Mesenchymal stem cell (in vitro differentiated cells and primary cell): ENCODE data around the gene LBP.

Source experiments
- DNase-seq: peaks from one replicate; pipeline ENCODE4 v3.0.0-alpha.2; 2013
- H2AFZ ChIP-seq: one replicate; pipeline ENCODE4 v1.6.1; 2013; ENCODE audit warnings: low read depth, mild to moderate bottlenecking, control low read depth, inconsistent platforms, low read length, moderate library complexity
- H2AK5ac ChIP-seq: 2 replicates; pipeline ENCODE4 v1.6.1; 2013; ENCODE audit warnings: low read length, moderate library complexity, mild to moderate bottlenecking, inconsistent platforms; ENCODE audit not compliant: severe bottlenecking
- H2BK120ac ChIP-seq: one replicate; pipeline ENCODE4 v1.6.1; 2013; ENCODE audit warnings: low read depth, mild to moderate bottlenecking, inconsistent platforms, low read length, moderate library complexity
- H2BK12ac ChIP-seq, 2 experiments: one replicate each; pipeline ENCODE4 v1.6.1; 2013; ENCODE audit warnings: inconsistent platforms in 2 of 2, low read length in 2 of 2, mild to moderate bottlenecking in 2 of 2, moderate library complexity in 2 of 2, control low read depth in 1 of 2
- H2BK15ac ChIP-seq: one replicate; pipeline ENCODE4 v1.6.1; 2013; ENCODE audit warnings: mild to moderate bottlenecking, low read depth, inconsistent platforms; ENCODE audit not compliant: poor library complexity, severe bottlenecking
- H2BK5ac ChIP-seq: 2 replicates; pipeline ENCODE4 v1.6.1; 2013; ENCODE audit warnings: low read depth, mild to moderate bottlenecking, low read length, control low read depth, inconsistent platforms; ENCODE audit not compliant: poor library complexity, severe bottlenecking
- H3K14ac ChIP-seq, 2 experiments: one replicate each; pipeline ENCODE4 v1.6.1; 2013; ENCODE audit warnings: inconsistent platforms in 2 of 2, low read length in 2 of 2, control low read depth in 1 of 2, mild to moderate bottlenecking in 1 of 2, moderate library complexity in 1 of 2
- H3K18ac ChIP-seq, 2 experiments: one replicate each; pipeline ENCODE4 v1.6.1; 2013; ENCODE audit warnings: inconsistent platforms in 2 of 2, low read length in 2 of 2, control low read depth in 1 of 2, low read depth in 1 of 2, mild to moderate bottlenecking in 1 of 2
- H3K23ac ChIP-seq, 2 experiments: one replicate each; pipeline ENCODE4 v1.6.1; 2013; ENCODE audit warnings: inconsistent platforms in 2 of 2, low read length in 2 of 2, mild to moderate bottlenecking in 2 of 2, moderate library complexity in 2 of 2, control low read depth in 1 of 2
- H3K27ac ChIP-seq: 2 replicates; pipeline ENCODE4 v1.5.1; 2013; ENCODE audit warnings: mild to moderate bottlenecking, moderate library complexity, low read length, control low read depth, inconsistent platforms; ENCODE audit not compliant: poor library complexity, severe bottlenecking
- H3K27me3 ChIP-seq, 2 experiments: 2 replicates each; pipeline versions ENCODE4 v1.6.1 to v1.7.0; 2013; ENCODE audit warnings: low read length in 2 of 2, mild to moderate bottlenecking in 2 of 2, moderate library complexity in 2 of 2, control low read depth in 1 of 2, inconsistent platforms in 1 of 2; ENCODE audit not compliant: control insufficient read depth in 1 of 2, insufficient read depth in 1 of 2
- H3K36me3 ChIP-seq, 2 experiments: 2 replicates each; pipeline versions ENCODE4 v1.6.1 to v1.7.0; 2013; ENCODE audit warnings: low read length in 2 of 2, control low read depth in 1 of 2, inconsistent platforms in 1 of 2, low read depth in 1 of 2, mild to moderate bottlenecking in 1 of 2; ENCODE audit not compliant: insufficient read depth in 2 of 2, control insufficient read depth in 1 of 2
- H3K4ac ChIP-seq, 2 experiments: one replicate each; pipeline ENCODE4 v1.6.1; 2013; ENCODE audit warnings: inconsistent platforms in 2 of 2, low read length in 2 of 2, mild to moderate bottlenecking in 2 of 2, moderate library complexity in 2 of 2, control low read depth in 1 of 2, low read depth in 1 of 2
- H3K4me1 ChIP-seq: 2 replicates; pipeline ENCODE4 v1.6.1; 2013; ENCODE audit warnings: low read depth, low read length, control low read depth; ENCODE audit not compliant: control insufficient read depth, insufficient read depth
- H3K4me2 ChIP-seq: 2 replicates; pipeline ENCODE4 v1.6.1; 2013; ENCODE audit warnings: low read length, mild to moderate bottlenecking, inconsistent platforms; ENCODE audit not compliant: poor library complexity, severe bottlenecking
- H3K4me3 ChIP-seq, 2 experiments: 2 replicates each; pipeline versions ENCODE4 v1.5.1 to v1.7.0; 2013; ENCODE audit warnings: low read length in 2 of 2, mild to moderate bottlenecking in 2 of 2, control low read depth in 1 of 2, low read depth in 1 of 2; ENCODE audit not compliant: insufficient read depth in 1 of 2
- H3K79me1 ChIP-seq: replicated peaks from 2 replicates; pipeline ENCODE4 v1.6.1; 2013; ENCODE audit warnings: mild to moderate bottlenecking, control low read depth, low read length, inconsistent platforms; ENCODE audit not compliant: poor library complexity, severe bottlenecking
- H3K9ac ChIP-seq: 2 replicates; pipeline ENCODE4 v1.7.0; 2013; ENCODE audit warnings: mild to moderate bottlenecking, low read length, moderate library complexity
- H3K9me3 ChIP-seq: 2 replicates; pipeline ENCODE4 v1.7.0; 2013; ENCODE audit warnings: mild to moderate bottlenecking, low read length; ENCODE audit not compliant: control insufficient read depth
- H4K8ac ChIP-seq: one replicate; pipeline ENCODE4 v1.6.1; 2013; ENCODE audit warnings: inconsistent platforms, mild to moderate bottlenecking, low read length, moderate library complexity
- H4K91ac ChIP-seq: one replicate; pipeline ENCODE4 v1.6.1; 2013; ENCODE audit warnings: mild to moderate bottlenecking, low read length, inconsistent platforms
- WGBS: methylation state at CpG from one replicate; pipeline ENCODE4 v1.1.7; 2013; ENCODE audit warnings: mixed read lengths; 5-methylcytosine and 5-hydroxymethylcytosine counted together

The LBP gene

GRCh38 chr20:38420388-38421085 lies 74.3 kb downstream of the LBP start:
- DNase-seq, result no peak
- Histone ChIP-seq H3K9ac (no peak overlapping the region), H3K36me3 (peaks cover 70 to 89% of the 10 kb centered on the region in 2 experiments), H4K8ac (no peak overlapping the region), H3K27me3 (peaks cover 0 to 5% of the 10 kb centered on the region in 2 experiments), H3K27ac (no peak overlapping the region), H3K4me3 (no peak overlapping the region), H2BK12ac (no peak overlapping the region), H3K4ac (no peak overlapping the region), H2AFZ (no peak overlapping the region), H4K91ac (no peak overlapping the region), H3K4me2 (no peak overlapping the region), H3K9me3 (no peaks in the 10 kb centered on the region), H2AK5ac (no peak overlapping the region), H2BK120ac (no peak overlapping the region), H3K18ac (no peak overlapping the region), H2BK5ac (no peak overlapping the region), H3K4me1 (peaks cover 2% of the 10 kb centered on the region), H2BK15ac (no peak overlapping the region), H3K23ac (no peak overlapping the region), H3K79me1 (peaks cover 17% of the 10 kb centered on the region), H3K14ac (no peak overlapping the region)
- WGBS, result over 99% methylated on average over 9 of the region's 9 CpGs

- peaks cover 21% of the 10 kb centered on the region for H3K79me1 ChIP-seq
- peaks cover 13% of the 10 kb centered on the region for H3K4me1 ChIP-seq
- H2AK5ac ChIP-seq, result no peak overlapping the region
- DNase-seq, result no peak
- H2AFZ ChIP-seq, result no peak overlapping the region
- H3K9me3 ChIP-seq, result no peaks in the 10 kb centered on the region
- no peak overlapping the region for H3K4ac ChIP-seq
- H4K8ac ChIP-seq, result no peak overlapping the region
- no peak overlapping the region for H3K9ac ChIP-seq
- no peak overlapping the region for H3K4me3 ChIP-seq
- no peak overlapping the region for H3K4me2 ChIP-seq
- H4K91ac ChIP-seq, result no peak overlapping the region
- no peak overlapping the region for H3K18ac ChIP-seq
- H2BK15ac ChIP-seq, result no peak overlapping the region
- no peak overlapping the region for H2BK5ac ChIP-seq
- no peak overlapping the region for H3K27ac ChIP-seq
- H3K23ac ChIP-seq, result no peak overlapping the region
- no peak overlapping the region for H2BK12ac ChIP-seq
- H3K27me3 ChIP-seq, result no peaks in the 10 kb centered on the region
- no peak overlapping the region for H3K14ac ChIP-seq
- no peak overlapping the region for H2BK120ac ChIP-seq
- 95% methylated on average over 10 of the region's 10 CpGs for WGBS
- peaks cover 80 to 90% of the 10 kb centered on the region in 2 experiments for H3K36me3 ChIP-seq
Observed at GRCh38 chr20:38421915-38422314, 75.6 kb downstream of the LBP start.

GRCh38 chr20:38423541-38423940 lies 77.3 kb downstream of the LBP start:
- no peak overlapping the region for H3K23ac ChIP-seq
- no peak overlapping the region for H3K4ac ChIP-seq
- no peak overlapping the region for H2BK12ac ChIP-seq

GRCh38 chr20:38424401-38424800 lies 78.1 kb downstream of the LBP start:
- no peak overlapping the region for H4K91ac ChIP-seq
- H2BK120ac ChIP-seq, result no peak overlapping the region
- H3K4ac ChIP-seq, result no peak overlapping the region
- no peak for DNase-seq
- 100% methylated on average over 1 of the region's 1 CpG for WGBS
- H3K36me3 ChIP-seq, result peaks cover 91 to 97% of the 10 kb centered on the region in 2 experiments
- H4K8ac ChIP-seq, result no peak overlapping the region
- H2AFZ ChIP-seq, result no peak overlapping the region
- H3K27ac ChIP-seq, result no peak overlapping the region
- H2BK15ac ChIP-seq, result no peak overlapping the region
- peaks cover 27% of the 10 kb centered on the region for H3K79me1 ChIP-seq
- H3K9ac ChIP-seq, result no peak overlapping the region
- H2BK12ac ChIP-seq, result no peak overlapping the region
- no peaks in the 10 kb centered on the region for H3K9me3 ChIP-seq
- H3K4me1 ChIP-seq, result peaks cover 23% of the 10 kb centered on the region
- H3K18ac ChIP-seq, result no peak overlapping the region
- H3K4me2 ChIP-seq, result no peak overlapping the region
- H3K27me3 ChIP-seq, result no peaks in the 10 kb centered on the region
- no peak overlapping the region for H3K4me3 ChIP-seq
- no peak overlapping the region for H3K14ac ChIP-seq
- H2BK5ac ChIP-seq, result no peak overlapping the region
- no peak overlapping the region for H3K23ac ChIP-seq
- no peak overlapping the region for H2AK5ac ChIP-seq

More at GRCh38 chr20:38423541-38423940, 77.3 kb downstream of the LBP start:
- no peak overlapping the region for H3K4me3 ChIP-seq
- H3K27ac ChIP-seq, result no peak overlapping the region
- no peak overlapping the region for H4K8ac ChIP-seq
- H3K14ac ChIP-seq, result no peak overlapping the region
- no peaks in the 10 kb centered on the region for H3K27me3 ChIP-seq
- H4K91ac ChIP-seq, result no peak overlapping the region
- no peak overlapping the region for H2BK120ac ChIP-seq
- H2BK5ac ChIP-seq, result no peak overlapping the region
- H2AFZ ChIP-seq, result no peak overlapping the region
- DNase-seq, result no peak
- H3K4me1 ChIP-seq, result peaks cover 20% of the 10 kb centered on the region
- no peak overlapping the region for H3K9ac ChIP-seq
- no peak overlapping the region for H2BK15ac ChIP-seq
- no peaks in the 10 kb centered on the region for H3K9me3 ChIP-seq
- peaks cover 91 to 97% of the 10 kb centered on the region in 2 experiments for H3K36me3 ChIP-seq
- no peak overlapping the region for H3K18ac ChIP-seq
- 98% methylated on average over 3 of the region's 4 CpGs for WGBS
- no peak overlapping the region for H3K4me2 ChIP-seq
- H2AK5ac ChIP-seq, result no peak overlapping the region
- peaks cover 22% of the 10 kb centered on the region for H3K79me1 ChIP-seq
